Measurements from ENCODE around the gene PIP4K2C.

GRCh38 chr12:57607958-57608663 is 17.1 kb downstream of the PIP4K2C start:
- TF ChIP-seq CTCF (IDR thresholded peaks at IDR 0.05; ENCODE audit: borderline replicate concordance, extremely low read depth, low read length, poor library complexity, severe bottlenecking) (no peak), EZH2 (IDR thresholded peaks at IDR 0.05; ENCODE audit: borderline replicate concordance, low read depth, low read length, severe bottlenecking) (no peak)
